IPS DF 19.7 (cell line): Measurements from ENCODE around the gene ASGR2.
"Not testable (repeated sequence)": the region's sequence is repeated elsewhere in the genome, so short reads cannot be mapped to it uniquely, and the experiment has no call there.

Experiments
- DNase-seq: peaks from one replicate; pipeline ENCODE4 v3.0.0-alpha.2; 2013; ENCODE audit warnings: low read depth, low spot score

Gene ASGR2

DNA sequence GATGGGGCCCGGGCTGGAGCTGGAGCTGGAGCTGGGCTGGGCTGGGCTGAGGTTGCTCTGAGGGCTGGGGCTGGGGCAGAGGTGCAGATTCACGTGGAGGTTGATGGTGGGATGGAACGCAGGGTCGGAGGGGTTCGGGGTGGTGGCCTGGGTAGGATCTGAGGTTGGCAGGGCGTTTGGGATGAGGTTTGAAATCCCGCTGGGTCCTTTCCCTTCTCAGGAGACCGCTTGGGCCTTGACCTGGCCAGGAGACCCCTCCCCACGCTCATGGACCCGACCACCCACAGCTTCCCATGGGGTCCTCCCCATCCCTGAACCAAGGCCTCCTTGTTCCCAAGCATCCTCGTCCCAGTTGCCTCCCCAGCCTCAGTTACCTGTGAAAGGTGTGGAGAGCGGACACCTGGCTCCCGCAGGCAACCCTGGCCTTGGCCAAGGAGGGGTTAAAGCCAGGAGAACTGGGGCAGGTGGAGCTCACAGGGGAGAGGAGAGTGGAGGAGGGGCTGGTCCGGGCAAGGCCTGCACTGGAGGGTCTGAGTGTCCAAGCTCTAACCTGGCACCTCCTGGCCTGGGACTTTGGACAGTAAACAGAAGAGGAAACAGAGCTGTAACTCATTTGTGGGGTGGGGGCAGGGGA, at the start of gene ASGR2:
ASGR2 (minus strand) TSS at position 582 of the 634 bp plus-strand sequence. CDS start 582 bp downstream, outside the sequence.
- no peak for DNase-seq

- not testable (repeated sequence) for DNase-seq
These were observed 44.9 kb upstream of the ASGR2 start for GRCh38 chr17:7159571-7159970.

DNA sequence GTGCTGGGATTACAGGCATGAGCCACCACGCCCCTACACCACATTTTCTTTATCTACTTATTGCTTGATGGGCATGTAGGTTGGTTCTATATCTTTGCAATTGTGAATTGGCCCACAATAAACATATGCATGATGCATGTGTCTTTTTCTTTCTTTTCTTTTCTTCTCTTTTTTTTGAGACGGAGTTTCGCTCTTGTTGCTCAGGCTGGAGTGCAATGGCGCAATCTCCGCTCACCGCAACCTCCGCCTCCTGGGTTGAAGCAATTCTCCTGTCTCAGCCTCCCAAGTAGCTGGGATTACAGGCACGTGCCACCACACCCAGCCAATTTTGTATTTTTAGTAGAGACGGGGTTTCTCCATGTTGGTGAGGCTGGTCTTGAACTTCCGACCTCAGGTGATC, 43.8 kb upstream of the ASGR2 start:
- not testable (repeated sequence) for DNase-seq

DNA sequence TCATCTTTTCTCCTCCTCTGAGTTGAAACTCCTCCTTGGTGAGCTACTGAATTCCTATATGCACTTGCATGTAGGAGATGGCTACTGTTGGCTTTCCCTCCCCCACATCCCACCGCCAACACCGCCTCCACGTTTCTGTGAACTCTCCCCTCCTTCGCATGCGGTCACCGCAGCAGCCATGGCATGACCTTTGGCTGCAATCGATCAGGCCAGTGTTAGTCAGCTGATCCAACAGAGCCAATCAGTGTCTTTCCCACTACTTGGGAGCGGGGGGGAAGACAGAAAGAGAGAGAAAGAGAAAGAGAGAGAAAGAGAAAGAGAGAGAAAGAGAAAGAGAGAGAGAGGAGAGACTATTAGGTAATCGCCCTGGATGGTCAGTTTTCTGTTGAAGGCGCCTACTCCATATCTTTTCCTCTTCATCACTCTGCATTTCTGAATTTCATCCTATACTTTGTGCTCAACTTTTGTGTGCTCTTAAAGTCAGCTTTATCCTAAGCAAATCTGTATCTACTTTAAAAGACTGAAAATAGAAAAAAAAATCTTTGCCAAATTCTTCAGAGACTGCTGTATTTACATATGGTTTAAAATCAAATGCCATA, 41.8 kb upstream of the ASGR2 start:
- no peak for DNase-seq

GRCh38 chr17:7147772-7148171, 33.1 kb upstream of the ASGR2 start:
- no peak for DNase-seq

GRCh38 chr17:7146115-7146514, 31.5 kb upstream of the ASGR2 start:
- no peak for DNase-seq

DNA sequence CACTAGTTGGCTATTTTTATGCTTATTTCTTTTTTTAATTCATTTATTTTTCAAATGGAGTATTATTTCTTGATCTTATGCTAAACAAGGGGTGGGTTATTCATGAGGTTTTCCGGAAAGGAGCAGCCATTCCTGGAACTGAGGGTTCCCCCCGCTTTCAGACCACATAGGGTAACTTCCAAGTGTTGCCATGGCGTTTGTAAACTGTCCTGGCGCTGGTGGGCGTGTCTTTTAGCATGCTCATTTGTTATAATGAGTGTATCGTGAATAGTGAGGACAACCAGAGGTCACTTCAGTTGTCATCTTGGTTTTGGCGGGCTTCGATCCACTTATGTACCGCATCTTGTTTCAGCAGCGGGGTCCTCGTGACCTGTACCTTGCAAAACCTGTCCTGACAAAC, 29.6 kb upstream of the ASGR2 start:
- no peak for DNase-seq

DNA sequence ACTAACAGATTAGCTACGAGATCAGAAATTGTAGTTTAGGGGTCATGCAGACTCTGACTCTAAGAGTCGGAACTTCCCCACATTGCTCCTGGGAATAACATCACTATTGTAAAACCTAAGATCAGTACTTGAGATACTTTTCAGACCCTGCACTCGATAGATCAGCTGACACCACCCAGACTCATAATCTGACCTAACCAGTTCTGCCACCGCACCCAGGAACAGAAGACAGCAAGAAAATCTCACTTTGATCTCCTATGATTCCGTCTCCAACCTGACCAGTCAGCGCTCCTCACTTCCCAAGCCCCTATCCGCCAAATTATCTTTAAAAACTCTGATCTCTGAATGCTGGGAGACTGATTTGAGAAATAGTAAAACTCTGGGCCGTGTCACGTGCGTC, 27.2 kb upstream of the ASGR2 start:
- no peak for DNase-seq

DNA sequence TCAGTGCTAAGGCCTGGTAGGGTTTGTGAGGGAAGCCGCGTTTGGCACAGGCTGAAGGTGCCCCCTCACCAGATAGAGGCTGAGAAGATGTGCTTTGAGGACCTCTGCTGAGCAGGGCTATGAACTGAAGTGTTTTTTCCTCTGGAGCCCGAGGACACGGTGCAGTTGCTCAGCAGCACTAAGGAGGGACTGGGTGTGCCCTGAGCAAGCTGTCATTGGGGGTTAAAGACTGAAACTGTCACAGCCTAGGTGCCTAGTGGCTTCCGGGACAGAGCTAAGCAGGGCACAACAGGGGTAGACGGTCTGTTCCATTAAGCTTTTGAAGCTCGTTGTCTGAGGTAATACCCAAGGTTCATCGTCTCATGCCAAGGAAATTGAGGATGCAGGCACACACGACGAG, 24.8 kb upstream of the ASGR2 start:
- DNase-seq, result no peak

GRCh38 chr17:7138800-7139381, 24.3 kb upstream of the ASGR2 start:
- no peak for DNase-seq

DNA sequence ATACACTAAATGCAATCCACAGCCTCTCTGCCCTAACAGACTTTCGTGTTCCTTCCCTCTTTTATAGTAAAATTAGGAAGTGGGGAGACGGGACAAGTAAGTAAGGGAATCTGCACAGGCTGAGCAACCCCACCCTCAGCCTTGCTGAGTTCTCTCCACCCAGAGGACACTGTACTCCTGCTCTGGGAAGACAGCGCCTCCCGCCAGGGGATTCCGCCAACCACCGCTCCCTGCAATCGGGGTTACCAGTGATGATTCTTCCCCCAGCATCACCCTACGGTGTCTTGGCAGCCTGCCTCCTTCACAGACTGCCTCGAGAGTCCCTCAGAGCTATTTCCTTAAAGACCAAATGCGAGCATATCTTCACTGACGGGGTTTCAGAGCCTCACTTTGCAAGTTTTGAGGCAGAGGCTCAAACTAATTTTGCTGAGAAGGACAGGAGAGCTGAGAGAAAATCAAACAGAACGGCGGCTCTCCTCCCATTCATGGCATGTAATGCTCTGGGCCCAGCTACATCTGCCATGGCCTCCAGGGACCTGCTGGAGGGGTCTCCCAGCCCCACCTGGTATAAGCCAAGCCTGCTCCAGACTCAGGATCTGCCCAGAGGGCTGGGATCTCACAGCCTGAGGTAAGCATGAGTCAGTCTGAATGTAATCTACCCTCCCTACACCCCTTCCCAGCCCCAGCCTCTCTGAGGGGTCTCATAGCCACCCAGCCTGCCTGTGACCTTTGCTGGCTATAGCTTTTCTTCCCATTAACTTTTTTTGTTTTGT, 22.7 kb upstream of the ASGR2 start:
- no peak for DNase-seq

DNA sequence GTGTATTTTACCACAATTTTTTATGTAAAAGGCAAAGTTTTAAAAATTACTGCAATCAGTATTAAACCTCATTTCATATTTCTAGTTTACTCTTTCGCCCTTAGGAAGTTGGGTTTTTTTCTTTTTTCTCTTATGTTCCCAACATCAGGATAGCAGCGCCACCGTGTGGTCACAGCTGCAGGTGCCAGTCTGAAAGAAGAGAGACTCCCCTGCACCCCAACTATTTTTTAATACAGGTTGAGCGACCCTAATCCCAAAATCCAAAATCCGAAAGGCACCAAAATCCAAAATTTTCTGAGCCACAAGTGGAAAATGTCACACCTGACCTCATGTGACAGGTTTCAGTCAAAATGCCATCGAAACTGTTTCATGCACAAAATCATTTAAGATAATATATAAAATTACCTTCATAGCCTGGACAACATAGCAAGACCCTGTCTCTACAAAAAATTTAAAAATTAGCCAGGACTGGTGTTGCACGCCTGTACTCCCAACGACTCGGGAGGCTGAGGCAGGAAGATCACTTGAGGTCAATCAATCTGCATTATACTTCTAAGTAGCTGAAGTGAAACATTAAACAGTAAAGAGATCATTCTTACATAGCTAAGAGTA, 21.8 kb upstream of the ASGR2 start:
- no peak for DNase-seq

DNA sequence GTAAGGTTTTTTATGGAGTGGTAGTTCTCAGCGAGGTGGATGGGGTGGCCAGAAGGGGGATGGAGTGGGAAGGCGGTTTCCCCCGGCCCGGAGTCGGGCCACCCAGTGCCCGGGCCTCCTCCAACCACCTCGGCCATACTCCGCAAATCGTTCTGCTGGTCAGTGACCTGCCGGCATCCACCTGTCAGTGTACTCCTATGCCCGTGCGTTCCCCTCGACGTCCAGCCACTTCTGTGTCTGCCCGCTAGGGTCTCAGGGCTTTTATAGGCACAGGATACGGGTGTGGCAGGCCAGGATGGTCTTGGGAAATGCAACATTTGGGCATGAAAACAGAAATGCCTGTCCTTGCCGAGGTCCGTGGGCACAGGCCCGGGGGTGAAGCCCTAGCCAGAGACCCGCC, 19.3 kb upstream of the ASGR2 start:
- no peak for DNase-seq

DNA sequence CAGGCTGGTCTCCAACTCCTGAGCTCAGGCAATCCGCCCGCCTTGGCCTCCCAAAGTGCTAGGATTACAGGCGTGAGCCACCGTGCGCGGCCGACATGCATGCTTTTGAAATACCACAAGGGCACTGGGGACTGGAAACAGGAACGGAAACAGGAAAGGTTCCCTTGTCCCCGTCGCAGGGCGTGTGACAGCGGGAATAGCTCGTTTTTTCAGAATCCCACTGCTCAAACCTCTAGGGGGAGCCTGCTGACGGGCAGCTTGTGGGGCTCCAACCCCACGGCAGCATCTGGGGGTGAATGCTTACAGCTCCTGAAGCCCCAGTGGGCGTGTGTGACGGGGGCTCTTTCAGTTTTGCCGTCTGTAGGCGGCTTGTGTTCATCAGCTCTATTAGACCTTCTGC, 18.8 kb upstream of the ASGR2 start:
- no peak for DNase-seq

GRCh38 chr17:7132511-7133094, 18.0 kb upstream of the ASGR2 start:
- DNase-seq, result peak; percentile 96

- no peak for DNase-seq
These were observed 16.8 kb upstream of the ASGR2 start for GRCh38 chr17:7131423-7131791.

- DNase-seq, result no peak
These were observed 16.2 kb upstream of the ASGR2 start for GRCh38 chr17:7130621-7131422.

- no peak for DNase-seq
These were observed 14.7 kb upstream of the ASGR2 start for GRCh38 chr17:7129311-7129710.

- no peak for DNase-seq
These were observed 13.5 kb upstream of the ASGR2 start for GRCh38 chr17:7128160-7128559.

DNA sequence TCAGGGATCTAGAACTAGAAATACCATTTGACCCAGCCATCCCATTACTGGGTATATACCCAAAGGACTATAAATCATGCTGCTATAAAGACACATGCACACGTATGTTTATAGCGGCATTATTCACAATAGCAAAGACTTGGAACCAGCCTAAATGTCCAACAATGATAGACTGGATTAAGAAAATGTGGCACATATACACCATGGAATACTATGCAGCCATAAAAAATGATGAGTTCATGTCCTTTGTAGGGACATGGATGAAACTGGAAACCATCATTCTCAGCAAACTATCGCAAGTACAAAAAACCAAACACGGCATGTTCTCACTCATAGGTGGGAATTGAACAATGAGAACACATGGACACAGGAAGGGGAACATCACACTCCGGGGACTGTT, 12.9 kb upstream of the ASGR2 start:
- DNase-seq, result not testable (repeated sequence)

GRCh38 chr17:7126386-7126785, 11.8 kb upstream of the ASGR2 start:
- DNase-seq, result not testable (repeated sequence)
